Endothelial cell of umbilical vein (primary cell): ENCODE results near the gene GAB2. TPM values are rescaled to one million over a fixed set of nuclear protein-coding genes. Genes with fewer than 3 reads are reported as not detected.
A peak's percentile ranks its signal among the peaks of the same experiment; 100 is the strongest.

Experiments
- BruUV-seq: library from RNA; stranded (reverse); fragments of 400-500 nt; replicated peaks from 2 replicates; lab custom pipeline; 2021; lab: Mats Ljungman, UMichigan
- CTCF ChIA-PET: fragments of 300-600, 350-600 bp; sonication (Branson Sonifier 250); formaldehyde crosslinking; loops from one replicate; lab custom pipeline; 2021; ENCODE audit warnings: antibody characterized with exemption, inconsistent platforms; lab: Charles Lee
- POLR2A ChIA-PET: fragments of 300-600, 350-600 bp; sonication (Branson Sonifier 250); formaldehyde crosslinking; loops from one replicate; lab custom pipeline; 2021; ENCODE audit warnings: antibody characterized with exemption, inconsistent platforms; lab: Charles Lee
- DNase-seq: peaks from one replicate; pipeline ENCODE4 v3.0.0-alpha.2; 2011; ENCODE audit warnings: low read depth, low spot score
- FAIRE-seq: peaks from 2 replicates; lab custom pipeline; 2011; peaks lifted over from hg19 to GRCh38; lab: Jason Lieb, UNC
- H2AFZ ChIP-seq: 2 replicates; pipeline ENCODE4 v1.6.0; 2012; ENCODE audit warnings: low read depth, low read length, control low read depth, inconsistent platforms
- H3K27ac ChIP-seq: 2 replicates; pipeline ENCODE4 v1.5.1; 2011; ENCODE audit warnings: low read depth, mild to moderate bottlenecking, control low read depth, low read length, moderate library complexity; ENCODE audit not compliant: insufficient read depth
- H3K27me3 ChIP-seq, 2 experiments: 2 replicates each; pipeline versions ENCODE4 v1.6.0 to v1.6.1; 2011; ENCODE audit warnings: low read length in 2 of 2, mixed read lengths in 1 of 2; ENCODE audit not compliant: control insufficient read depth in 2 of 2, insufficient read depth in 2 of 2
- H3K36me3 ChIP-seq, 2 experiments: 2 replicates in 1 of 2; 3 replicates in 1 of 2; pipeline ENCODE4 v1.5.1; 2011; ENCODE audit warnings: low read length in 2 of 2, mild to moderate bottlenecking in 1 of 2, moderate library complexity in 1 of 2; ENCODE audit not compliant: control insufficient read depth in 2 of 2, insufficient read depth in 2 of 2; ENCODE audit errors: extremely low read depth in 1 of 2
- H3K4me1 ChIP-seq: 3 replicates; pipeline ENCODE4 v1.5.1; 2011; ENCODE audit warnings: mild to moderate bottlenecking, low read length; ENCODE audit not compliant: control insufficient read depth, insufficient read depth; ENCODE audit errors: extremely low read depth
- H3K4me2 ChIP-seq: 2 replicates; pipeline ENCODE4 v1.6.1; 2011; ENCODE audit warnings: low read length, control low read depth, mixed read lengths; ENCODE audit not compliant: insufficient read depth
- H3K4me3 ChIP-seq, 3 experiments: fragments of 200-600 bp in 1 of 3; sonication (generic), shearing (Covaris generic) in 1 of 3; replicated peaks in 1 of 3; 2 replicates each; pipeline ENCODE4 v1.5.1; 2011 to 2016; ENCODE audit warnings: control low read depth in 3 of 3, low read length in 3 of 3, mild to moderate bottlenecking in 2 of 3, inconsistent platforms in 1 of 3, low read depth in 1 of 3, moderate library complexity in 1 of 3; ENCODE audit not compliant: insufficient read depth in 1 of 3
- H3K79me2 ChIP-seq: 2 replicates; pipeline ENCODE4 v1.6.0; 2012; ENCODE audit warnings: low read length, inconsistent platforms; ENCODE audit not compliant: control insufficient read depth, insufficient read depth
- H3K9ac ChIP-seq: replicated peaks from 2 replicates; pipeline ENCODE3; 2011; ENCODE audit warnings: low read length, control low read depth; ENCODE audit not compliant: insufficient read depth; ENCODE audit errors: extremely low read depth
- H3K9me1 ChIP-seq: replicated peaks from 3 replicates; pipeline ENCODE4 v1.6.0; 2011; ENCODE audit warnings: mild to moderate bottlenecking, low read length; ENCODE audit not compliant: control insufficient read depth, insufficient read depth; ENCODE audit errors: extremely low read depth
- H3K9me3 ChIP-seq: replicated peaks from 2 replicates; pipeline ENCODE4 v1.5.1; 2012; ENCODE audit warnings: low read length, inconsistent platforms; ENCODE audit not compliant: control insufficient read depth, insufficient read depth
- H4K20me1 ChIP-seq: replicated peaks from 2 replicates; pipeline ENCODE3; 2011; ENCODE audit warnings: mild to moderate bottlenecking, low read length; ENCODE audit not compliant: control insufficient read depth, insufficient read depth; ENCODE audit errors: extremely low read depth
- EZH2 ChIP-seq: IDR thresholded peaks from 2 replicates; pipeline ENCODE4 v1.6.1; 2012; ENCODE audit warnings: borderline replicate concordance, low read depth, mild to moderate bottlenecking, moderate library complexity, low read length, inconsistent platforms; ENCODE audit not compliant: severe bottlenecking
- FOS ChIP-seq: IDR thresholded peaks from 2 replicates; pipeline ENCODE4 v1.6.1; 2011; ENCODE audit warnings: mild to moderate bottlenecking, low read length, moderate library complexity, borderline replicate concordance; ENCODE audit not compliant: insufficient read depth
- GATA2 ChIP-seq: IDR thresholded peaks from 2 replicates; pipeline ENCODE4 v1.7.0; 2011; ENCODE audit warnings: low read depth, mild to moderate bottlenecking, moderate library complexity, mixed read lengths, low read length; ENCODE audit not compliant: insufficient read length, insufficient read depth
- JUN ChIP-seq: IDR thresholded peaks from 2 replicates; pipeline ENCODE4 v1.6.1; 2011; ENCODE audit warnings: borderline replicate concordance, low read depth; ENCODE audit not compliant: insufficient read length, insufficient read depth
- MYC ChIP-seq: IDR thresholded peaks from one replicate; pipeline ENCODE4 v1.6.1; 2011; ENCODE audit warnings: mild to moderate bottlenecking, low read depth, low read length
- POLR2A ChIP-seq: IDR thresholded peaks from 2 replicates; pipeline ENCODE4 v1.6.1; 2012; ENCODE audit warnings: low read depth, mild to moderate bottlenecking, control low read depth, low read length
- POLR2AphosphoS5 ChIP-seq: IDR thresholded peaks from 2 replicates; pipeline ENCODE4 v1.6.1; 2012; ENCODE audit warnings: low read depth, mild to moderate bottlenecking, control low read depth, low read length, moderate library complexity; ENCODE audit not compliant: insufficient read depth
- dilution Hi-C: fragments of 300-500 bp; cut with MboI; formaldehyde crosslinking; loops from one replicate; pipeline ENCODE4 v1.15.0; 2019; ENCODE audit warnings: low sequenced_read_pairs; ENCODE audit not compliant: extremely low pct_ligation_motif_present
- intact Hi-C: fragments of 100-400 bp; cut with micrococcal nuclease; formaldehyde crosslinking; loops from one replicate; pipeline ENCODE4 v1.10.0; 2022
- polyA plus RNA-seq, 4 experiments: library from polyadenylated mRNA; depleted of rRNA in 3 of 4; stranded (reverse) in 3 of 4; unstranded in 1 of 4; fragments of >200 nt; gene quantifications; 2 replicates each; pipeline versions ENCODE4 v1.2.1 to v1.2.3, GENCODE V29; 2011 to 2012; ENCODE audit warnings: missing spikeins in 1 of 4
- total RNA-seq: library from RNA; stranded (reverse); gene quantifications from 2 replicates; pipeline ENCODE4 v1.2.3, GENCODE V29; 2021
- TF ChIP-seq, protein P1 (sequence below): IDR thresholded peaks from 2 replicates; pipeline ENCODE4 v1.6.1; 2011; ENCODE audit not compliant: insufficient read depth, insufficient read length
- TF ChIP-seq, protein P2 (sequence below), 2 donors: IDR thresholded peaks; 1 replicate in 1 of 2; 2 replicates in 1 of 2; pipeline ENCODE4 v1.5.1; 2011; ENCODE audit warnings: low read length in 2 of 2, mild to moderate bottlenecking in 2 of 2, moderate library complexity in 2 of 2, control low read depth in 1 of 2, inconsistent platforms in 1 of 2, low read depth in 1 of 2; ENCODE audit not compliant: insufficient read depth in 1 of 2; ENCODE audit errors: extremely low read depth in 1 of 2

Gene GAB2
- total and polyA plus RNA-seq, 2 donors (not counting 3 experiments of a cell fraction or from before 2014, with no cell fraction given) = 19.6 to 39.6 TPM

DNA sequence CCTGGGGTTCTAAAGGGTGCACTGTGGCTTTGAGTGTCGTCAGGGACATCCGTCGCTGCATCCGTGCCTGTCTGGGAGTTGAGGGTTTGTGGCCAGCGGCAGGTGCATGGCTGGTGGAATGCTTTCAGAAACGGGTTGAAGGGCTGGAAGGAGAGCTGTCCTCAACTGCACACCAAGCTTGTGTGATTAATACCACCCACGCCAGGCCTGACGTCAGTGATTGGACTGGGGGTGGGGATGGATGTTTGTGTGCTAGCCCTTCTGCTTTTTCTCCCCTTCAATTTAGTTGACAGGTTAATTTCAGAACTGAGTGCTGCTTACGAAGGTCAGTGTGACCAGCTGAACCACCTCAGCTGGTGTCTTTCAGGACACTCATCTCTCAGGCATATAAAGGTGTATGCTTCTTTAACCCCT, 3.2 kb upstream of the GAB2 start:
- H3K9ac ChIP-seq = no peak overlapping the region
- H3K36me3 ChIP-seq = no peaks in the 10 kb centered on the region
- H3K4me2 ChIP-seq = peak overlapping the region; percentile 33
- intact Hi-C loops (loop anchor here (1.0 kb wide), 1 partner anchor 193 kb away; no protein-coding TSS in a partner anchor), dilution Hi-C loops (no loop called here)
- DNase-seq (peak; percentile 69), FAIRE-seq (peak; percentile 65)
- CTCF ChIA-PET = interaction anchor here (0.8 to 8.8 kb wide), 8 partner anchors 9 to 193 kb away, joined by 3 to 190 read pairs (median 8); no protein-coding TSS in a partner anchor
- peak overlapping the region; percentile 29 for H3K27ac ChIP-seq
- H3K79me2 ChIP-seq = no peaks in the 10 kb centered on the region
- no peak overlapping the region for H3K4me3 ChIP-seq
- BruUV-seq = no TSS peak
- H3K4me1 ChIP-seq = peaks cover 48% of the 10 kb centered on the region
- peak overlapping the region; percentile 24 for H2AFZ ChIP-seq
- TF ChIP-seq FOS (peak; percentile 12), POLR2AphosphoS5 (no peak)
- no peaks in the 10 kb centered on the region for H4K20me1 ChIP-seq
- H3K9me3 ChIP-seq = no peaks in the 10 kb centered on the region
- POLR2A ChIA-PET = interaction anchor here (0.6 kb wide), 2 partner anchors 12 to 50 kb away, joined by 4 to 6 read pairs; no protein-coding TSS in a partner anchor
- H3K9me1 ChIP-seq = no peaks in the 10 kb centered on the region
- H3K27me3 ChIP-seq = no peaks in the 10 kb centered on the region

DNA sequence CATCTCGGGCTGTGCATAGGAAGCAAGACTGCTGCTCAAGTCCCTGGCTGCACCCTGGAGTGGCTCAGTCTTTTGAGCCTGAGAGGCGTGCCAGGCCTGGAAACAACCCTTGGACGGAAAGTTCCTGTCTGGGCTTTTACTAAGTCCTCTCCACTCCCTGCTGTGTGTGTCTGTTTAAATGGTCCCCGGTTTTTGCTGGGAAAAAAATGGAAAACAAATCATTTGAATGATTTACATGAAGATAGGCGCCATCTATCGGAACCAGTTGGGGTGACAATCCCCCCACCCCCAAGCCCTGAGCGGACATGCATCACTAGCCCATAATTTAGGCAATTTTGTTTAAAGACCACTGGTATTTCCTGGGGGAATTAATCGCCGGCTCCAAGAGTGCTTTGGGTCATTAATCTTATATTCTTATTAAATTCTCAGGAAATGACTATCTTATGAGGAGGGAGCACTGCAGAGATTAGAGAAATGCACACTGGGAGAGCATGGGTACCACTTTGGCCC, 2.7 kb upstream of the GAB2 start:
- peak overlapping the region; percentile 33 for H3K4me2 ChIP-seq
- H3K36me3 ChIP-seq = no peaks in the 10 kb centered on the region
- H4K20me1 ChIP-seq = no peaks in the 10 kb centered on the region
- H3K4me1 ChIP-seq = peaks cover 53% of the 10 kb centered on the region
- BruUV-seq = no TSS peak
- no peaks in the 10 kb centered on the region for H3K27me3 ChIP-seq
- CTCF ChIA-PET = interaction anchor here (0.8 to 8.8 kb wide), 9 partner anchors 9 to 201 kb away, joined by 3 to 190 read pairs (median 6); no protein-coding TSS in a partner anchor
- POLR2A ChIA-PET = interaction anchor here (0.6 kb wide), 1 partner anchor 12 kb away, joined by 4 read pairs; no protein-coding TSS in a partner anchor
- peak overlapping the region; percentile 83 for H3K27ac ChIP-seq
- no peaks in the 10 kb centered on the region for H3K9me1 ChIP-seq
- H3K79me2 ChIP-seq = peaks cover 4% of the 10 kb centered on the region
- peak overlapping the region; percentile 24 for H2AFZ ChIP-seq
- FAIRE-seq = peak; percentile 83
- H3K9me3 ChIP-seq = no peaks in the 10 kb centered on the region
- no peak overlapping the region for H3K4me3 ChIP-seq
- dilution Hi-C loops (no loop called here), intact Hi-C loops (loop anchor here (1.0 kb wide), 1 partner anchor 192 kb away; no protein-coding TSS in a partner anchor)
- no peak overlapping the region for H3K9ac ChIP-seq
- peak; percentile 90 for DNase-seq
- TF ChIP-seq GATA2 (peak; percentile 81), EZH2 (no peak), POLR2AphosphoS5 (peak; percentile 61), FOS (peak; percentile 60), JUN (no peak), MYC (no peak), POLR2A (no peak)
- TF ChIP-seq, protein P1, sequence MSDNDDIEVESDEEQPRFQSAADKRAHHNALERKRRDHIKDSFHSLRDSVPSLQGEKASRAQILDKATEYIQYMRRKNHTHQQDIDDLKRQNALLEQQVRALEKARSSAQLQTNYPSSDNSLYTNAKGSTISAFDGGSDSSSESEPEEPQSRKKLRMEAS = no peak
- TF ChIP-seq, protein P2, sequence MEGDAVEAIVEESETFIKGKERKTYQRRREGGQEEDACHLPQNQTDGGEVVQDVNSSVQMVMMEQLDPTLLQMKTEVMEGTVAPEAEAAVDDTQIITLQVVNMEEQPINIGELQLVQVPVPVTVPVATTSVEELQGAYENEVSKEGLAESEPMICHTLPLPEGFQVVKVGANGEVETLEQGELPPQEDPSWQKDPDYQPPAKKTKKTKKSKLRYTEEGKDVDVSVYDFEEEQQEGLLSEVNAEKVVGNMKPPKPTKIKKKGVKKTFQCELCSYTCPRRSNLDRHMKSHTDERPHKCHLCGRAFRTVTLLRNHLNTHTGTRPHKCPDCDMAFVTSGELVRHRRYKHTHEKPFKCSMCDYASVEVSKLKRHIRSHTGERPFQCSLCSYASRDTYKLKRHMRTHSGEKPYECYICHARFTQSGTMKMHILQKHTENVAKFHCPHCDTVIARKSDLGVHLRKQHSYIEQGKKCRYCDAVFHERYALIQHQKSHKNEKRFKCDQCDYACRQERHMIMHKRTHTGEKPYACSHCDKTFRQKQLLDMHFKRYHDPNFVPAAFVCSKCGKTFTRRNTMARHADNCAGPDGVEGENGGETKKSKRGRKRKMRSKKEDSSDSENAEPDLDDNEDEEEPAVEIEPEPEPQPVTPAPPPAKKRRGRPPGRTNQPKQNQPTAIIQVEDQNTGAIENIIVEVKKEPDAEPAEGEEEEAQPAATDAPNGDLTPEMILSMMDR (IDR thresholded peaks at IDR 0.05; ENCODE audit: extremely low read depth in 1 of 2, insufficient read depth in 1 of 2, low read depth in 1 of 2, low read length in 2 of 2) = peak; percentile 69 to 74
